ENCODE results near the gene SMIM32.

SMIM32 gene

GRCh38 chr5:136206361-136206760, 13.4 kb upstream of the SMIM32 start:
- DNase-seq, result no peak

- no peak for DNase-seq
Observed at GRCh38 chr5:136205941-136206340, 13.0 kb upstream of the SMIM32 start.

- no peak for DNase-seq
Observed at GRCh38 chr5:136205061-136205702, 12.2 kb upstream of the SMIM32 start.

GRCh38 chr5:136203303-136203922, 10.5 kb upstream of the SMIM32 start:
- no peak for DNase-seq

- no peak for DNase-seq
Observed at GRCh38 chr5:136202469-136203205, 9.7 kb upstream of the SMIM32 start.

- no peak for DNase-seq
Observed at GRCh38 chr5:136201870-136202269, 8.9 kb upstream of the SMIM32 start.

GRCh38 chr5:136200761-136201160, 7.8 kb upstream of the SMIM32 start:
- DNase-seq, result no peak

GRCh38 chr5:136200130-136200529, 7.2 kb upstream of the SMIM32 start:
- no peak for DNase-seq

GRCh38 chr5:136199408-136199807, 6.4 kb upstream of the SMIM32 start:
- DNase-seq, result no peak

- DNase-seq, result no peak
Observed at GRCh38 chr5:136198453-136198852, 5.5 kb upstream of the SMIM32 start.

- DNase-seq, result no peak
Observed at GRCh38 chr5:136197462-136198142, 4.6 kb upstream of the SMIM32 start.

- DNase-seq, result no peak
Observed at GRCh38 chr5:136195971-136196820, 3.2 kb upstream of the SMIM32 start.

- no peak for DNase-seq
Observed at GRCh38 chr5:136194576-136194975, 1.6 kb upstream of the SMIM32 start.

GRCh38 chr5:136193322-136193935, 467 bp upstream of the SMIM32 start:
- no peak for DNase-seq

- DNase-seq, result no peak
Observed at GRCh38 chr5:136192015-136192525, 892 bp downstream of the SMIM32 start.

GRCh38 chr5:136191304-136192014, 1.5 kb downstream of the SMIM32 start:
- peak; percentile 19 for DNase-seq

GRCh38 chr5:136190904-136191303, 2.1 kb downstream of the SMIM32 start:
- no peak for DNase-seq

- DNase-seq, result no peak
Observed at GRCh38 chr5:136190091-136190720, 2.8 kb downstream of the SMIM32 start.

- DNase-seq, result no peak
Observed at GRCh38 chr5:136188859-136189258, 4.1 kb downstream of the SMIM32 start.

- no peak for DNase-seq
Observed at GRCh38 chr5:136186796-136187195, 6.2 kb downstream of the SMIM32 start.
